HCT116 (cell line): ENCODE measurements around the gene SELPLG.

Experiments used
- CBX3 ChIP-seq: IDR thresholded peaks from 2 replicates; pipeline ENCODE4 v1.6.1; 2012; ENCODE audit warnings: low read depth
- EGR1 ChIP-seq: IDR thresholded peaks from 2 replicates; pipeline ENCODE4 v1.6.1; 2012; ENCODE audit warnings: low read depth
- EZH2 ChIP-seq: fragments of 200-600 bp; sonication (generic); IDR thresholded peaks from 2 replicates; pipeline ENCODE4 v1.6.1; 2017; ENCODE audit warnings: antibody characterized with exemption, mixed run types
- JUND ChIP-seq: IDR thresholded peaks from 2 replicates; pipeline ENCODE4 v1.6.1; 2012
- POLR2A ChIP-seq: IDR thresholded peaks from 2 replicates; pipeline ENCODE4 v1.7.0; 2011; ENCODE audit warnings: borderline replicate concordance; ENCODE audit not compliant: insufficient read depth, insufficient read length; ENCODE audit errors: extremely low read depth
- POLR2AphosphoS5 ChIP-seq: IDR thresholded peaks from 2 replicates; pipeline ENCODE4 v1.6.1; 2011; ENCODE audit warnings: mild to moderate bottlenecking, low read depth, low read length, moderate library complexity
- RAD21 ChIP-seq: IDR thresholded peaks from 2 replicates; pipeline ENCODE4 v1.6.1; 2012; ENCODE audit warnings: low read depth, mild to moderate bottlenecking
- TCF7L2 ChIP-seq: IDR thresholded peaks from 2 replicates; pipeline ENCODE4 v1.7.0; 2011; ENCODE audit warnings: borderline replicate concordance, inconsistent platforms; ENCODE audit not compliant: insufficient read depth, insufficient read length; ENCODE audit errors: extremely low read depth
- YY1 ChIP-seq: IDR thresholded peaks from 2 replicates; pipeline ENCODE4 v1.6.1; 2011; ENCODE audit warnings: low read length, low read depth, moderate library complexity, mild to moderate bottlenecking; ENCODE audit not compliant: insufficient replicate concordance; ENCODE audit errors: extremely low read depth
- ZNF274 ChIP-seq: fragments of 200-500 bp; sonication (Bioruptor generic); IDR thresholded peaks from 2 replicates; pipeline ENCODE4 v1.6.1; 2014; ENCODE audit warnings: mild to moderate bottlenecking, low read depth, low read length, inconsistent platforms
- TF ChIP-seq, protein P1 (sequence below), 3 experiments: fragments of 200-600 bp in 1 of 3; sonication (generic) in 1 of 3; IDR thresholded peaks in 2 of 3; conservative IDR thresholded peaks in 1 of 3; 2 replicates each; pipeline ENCODE4 v1.5.1; 2012 to 2017; ENCODE audit warnings: low read depth in 2 of 3, low read length in 2 of 3, antibody characterized with exemption in 1 of 3, borderline replicate concordance in 1 of 3, control low read depth in 1 of 3, mild to moderate bottlenecking in 1 of 3, mixed read lengths in 1 of 3, mixed run types in 1 of 3, moderate library complexity in 1 of 3; ENCODE audit not compliant: insufficient read depth in 1 of 3
- TF ChIP-seq, protein P2 (sequence below): IDR thresholded peaks from 2 replicates; pipeline ENCODE4 v1.6.1; 2012
- TF ChIP-seq, protein P3 (sequence below): IDR thresholded peaks from 2 replicates; pipeline ENCODE4 v1.6.1; 2012; ENCODE audit warnings: low read depth
- TF ChIP-seq, protein P4 (sequence below): IDR thresholded peaks from 2 replicates; pipeline ENCODE4 v1.6.1; 2012

DNA sequence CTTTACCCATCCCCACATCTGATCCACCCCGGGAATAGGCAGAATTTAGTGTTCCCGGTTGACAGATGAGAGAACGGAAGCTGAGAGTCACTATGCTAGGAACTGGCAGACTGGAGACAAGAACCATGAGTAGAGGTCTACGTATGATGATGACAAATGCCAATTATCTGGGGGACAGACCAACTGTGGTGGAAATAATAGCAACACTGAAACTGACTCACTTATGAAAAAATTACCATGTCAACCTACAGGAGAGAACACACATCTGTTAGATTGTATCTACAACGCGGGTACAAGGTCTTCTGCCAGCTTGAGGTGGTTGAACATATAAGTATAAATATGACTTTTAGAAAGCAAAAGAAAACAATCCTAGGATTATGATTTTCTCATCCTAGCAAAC is 15.4 kb upstream of the SELPLG start:
- TF ChIP-seq, protein P1, sequence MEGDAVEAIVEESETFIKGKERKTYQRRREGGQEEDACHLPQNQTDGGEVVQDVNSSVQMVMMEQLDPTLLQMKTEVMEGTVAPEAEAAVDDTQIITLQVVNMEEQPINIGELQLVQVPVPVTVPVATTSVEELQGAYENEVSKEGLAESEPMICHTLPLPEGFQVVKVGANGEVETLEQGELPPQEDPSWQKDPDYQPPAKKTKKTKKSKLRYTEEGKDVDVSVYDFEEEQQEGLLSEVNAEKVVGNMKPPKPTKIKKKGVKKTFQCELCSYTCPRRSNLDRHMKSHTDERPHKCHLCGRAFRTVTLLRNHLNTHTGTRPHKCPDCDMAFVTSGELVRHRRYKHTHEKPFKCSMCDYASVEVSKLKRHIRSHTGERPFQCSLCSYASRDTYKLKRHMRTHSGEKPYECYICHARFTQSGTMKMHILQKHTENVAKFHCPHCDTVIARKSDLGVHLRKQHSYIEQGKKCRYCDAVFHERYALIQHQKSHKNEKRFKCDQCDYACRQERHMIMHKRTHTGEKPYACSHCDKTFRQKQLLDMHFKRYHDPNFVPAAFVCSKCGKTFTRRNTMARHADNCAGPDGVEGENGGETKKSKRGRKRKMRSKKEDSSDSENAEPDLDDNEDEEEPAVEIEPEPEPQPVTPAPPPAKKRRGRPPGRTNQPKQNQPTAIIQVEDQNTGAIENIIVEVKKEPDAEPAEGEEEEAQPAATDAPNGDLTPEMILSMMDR (IDR thresholded peaks at IDR 0.05 in 2 of 3, conservative IDR thresholded peaks at IDR 0.05 in 1 of 3; ENCODE audit: borderline replicate concordance in 1 of 3, insufficient read depth in 1 of 3, low read depth in 2 of 3, low read length in 2 of 3), result no peak
- TF ChIP-seq, protein P2, sequence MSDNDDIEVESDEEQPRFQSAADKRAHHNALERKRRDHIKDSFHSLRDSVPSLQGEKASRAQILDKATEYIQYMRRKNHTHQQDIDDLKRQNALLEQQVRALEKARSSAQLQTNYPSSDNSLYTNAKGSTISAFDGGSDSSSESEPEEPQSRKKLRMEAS, result no peak
- TF ChIP-seq EGR1, result no peak
- no peak for TF ChIP-seq EZH2
- no peak for TF ChIP-seq RAD21
- TF ChIP-seq POLR2AphosphoS5, result no peak
- no peak for TF ChIP-seq YY1
- no peak for TF ChIP-seq POLR2A
- TF ChIP-seq CBX3, result no peak
- no peak for TF ChIP-seq TCF7L2
- no peak for TF ChIP-seq ZNF274
- TF ChIP-seq JUND, result no peak
- TF ChIP-seq, protein P3, sequence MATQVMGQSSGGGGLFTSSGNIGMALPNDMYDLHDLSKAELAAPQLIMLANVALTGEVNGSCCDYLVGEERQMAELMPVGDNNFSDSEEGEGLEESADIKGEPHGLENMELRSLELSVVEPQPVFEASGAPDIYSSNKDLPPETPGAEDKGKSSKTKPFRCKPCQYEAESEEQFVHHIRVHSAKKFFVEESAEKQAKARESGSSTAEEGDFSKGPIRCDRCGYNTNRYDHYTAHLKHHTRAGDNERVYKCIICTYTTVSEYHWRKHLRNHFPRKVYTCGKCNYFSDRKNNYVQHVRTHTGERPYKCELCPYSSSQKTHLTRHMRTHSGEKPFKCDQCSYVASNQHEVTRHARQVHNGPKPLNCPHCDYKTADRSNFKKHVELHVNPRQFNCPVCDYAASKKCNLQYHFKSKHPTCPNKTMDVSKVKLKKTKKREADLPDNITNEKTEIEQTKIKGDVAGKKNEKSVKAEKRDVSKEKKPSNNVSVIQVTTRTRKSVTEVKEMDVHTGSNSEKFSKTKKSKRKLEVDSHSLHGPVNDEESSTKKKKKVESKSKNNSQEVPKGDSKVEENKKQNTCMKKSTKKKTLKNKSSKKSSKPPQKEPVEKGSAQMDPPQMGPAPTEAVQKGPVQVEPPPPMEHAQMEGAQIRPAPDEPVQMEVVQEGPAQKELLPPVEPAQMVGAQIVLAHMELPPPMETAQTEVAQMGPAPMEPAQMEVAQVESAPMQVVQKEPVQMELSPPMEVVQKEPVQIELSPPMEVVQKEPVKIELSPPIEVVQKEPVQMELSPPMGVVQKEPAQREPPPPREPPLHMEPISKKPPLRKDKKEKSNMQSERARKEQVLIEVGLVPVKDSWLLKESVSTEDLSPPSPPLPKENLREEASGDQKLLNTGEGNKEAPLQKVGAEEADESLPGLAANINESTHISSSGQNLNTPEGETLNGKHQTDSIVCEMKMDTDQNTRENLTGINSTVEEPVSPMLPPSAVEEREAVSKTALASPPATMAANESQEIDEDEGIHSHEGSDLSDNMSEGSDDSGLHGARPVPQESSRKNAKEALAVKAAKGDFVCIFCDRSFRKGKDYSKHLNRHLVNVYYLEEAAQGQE, result no peak
- TF ChIP-seq, protein P4, sequence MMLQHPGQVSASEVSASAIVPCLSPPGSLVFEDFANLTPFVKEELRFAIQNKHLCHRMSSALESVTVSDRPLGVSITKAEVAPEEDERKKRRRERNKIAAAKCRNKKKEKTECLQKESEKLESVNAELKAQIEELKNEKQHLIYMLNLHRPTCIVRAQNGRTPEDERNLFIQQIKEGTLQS, result no peak
